Keratinocyte (primary cell): ENCODE measurements around the gene FPR3.

Experiments used
- EZH2 ChIP-seq: IDR thresholded peaks from one replicate; pipeline ENCODE4 v1.6.1; 2012; ENCODE audit warnings: inconsistent platforms, mild to moderate bottlenecking, low read length, moderate library complexity
- TF ChIP-seq, protein P1 (sequence below), 3 experiments: IDR thresholded peaks in 1 of 3; conservative IDR thresholded peaks in 1 of 3; optimal IDR thresholded peaks in 1 of 3; 2 replicates in 2 of 3; 3 replicates in 1 of 3; pipeline versions ENCODE3 to v1.5.1; 2011; ENCODE audit warnings: low read length in 3 of 3, mild to moderate bottlenecking in 3 of 3, moderate library complexity in 2 of 3, control low read depth in 1 of 3, inconsistent platforms in 1 of 3; ENCODE audit not compliant: insufficient read depth in 2 of 3; ENCODE audit errors: extremely low read depth in 1 of 3

DNA sequence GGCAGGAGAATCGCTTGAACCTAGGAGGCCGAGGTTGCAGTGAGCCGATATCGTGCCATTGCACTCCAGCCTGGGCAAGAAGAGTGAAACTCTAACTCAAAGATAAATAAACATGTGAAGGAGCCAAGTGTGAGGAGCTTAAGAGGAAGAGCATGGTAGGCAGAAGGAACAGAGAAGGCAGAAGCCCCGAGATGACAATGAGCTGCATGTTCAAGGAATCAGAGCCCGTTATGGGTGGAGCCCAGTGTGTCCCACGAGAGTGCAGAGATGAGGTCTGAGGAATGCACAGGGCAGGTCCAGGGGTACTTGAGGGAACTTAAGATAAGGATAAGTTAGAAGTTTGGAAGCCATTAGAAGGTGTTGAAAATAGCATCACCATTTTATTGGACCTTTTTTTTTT is 33.3 kb upstream of the FPR3 start:
- TF ChIP-seq, protein P1, sequence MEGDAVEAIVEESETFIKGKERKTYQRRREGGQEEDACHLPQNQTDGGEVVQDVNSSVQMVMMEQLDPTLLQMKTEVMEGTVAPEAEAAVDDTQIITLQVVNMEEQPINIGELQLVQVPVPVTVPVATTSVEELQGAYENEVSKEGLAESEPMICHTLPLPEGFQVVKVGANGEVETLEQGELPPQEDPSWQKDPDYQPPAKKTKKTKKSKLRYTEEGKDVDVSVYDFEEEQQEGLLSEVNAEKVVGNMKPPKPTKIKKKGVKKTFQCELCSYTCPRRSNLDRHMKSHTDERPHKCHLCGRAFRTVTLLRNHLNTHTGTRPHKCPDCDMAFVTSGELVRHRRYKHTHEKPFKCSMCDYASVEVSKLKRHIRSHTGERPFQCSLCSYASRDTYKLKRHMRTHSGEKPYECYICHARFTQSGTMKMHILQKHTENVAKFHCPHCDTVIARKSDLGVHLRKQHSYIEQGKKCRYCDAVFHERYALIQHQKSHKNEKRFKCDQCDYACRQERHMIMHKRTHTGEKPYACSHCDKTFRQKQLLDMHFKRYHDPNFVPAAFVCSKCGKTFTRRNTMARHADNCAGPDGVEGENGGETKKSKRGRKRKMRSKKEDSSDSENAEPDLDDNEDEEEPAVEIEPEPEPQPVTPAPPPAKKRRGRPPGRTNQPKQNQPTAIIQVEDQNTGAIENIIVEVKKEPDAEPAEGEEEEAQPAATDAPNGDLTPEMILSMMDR (optimal IDR thresholded peaks at IDR 0.05 in 1 of 3, IDR thresholded peaks at IDR 0.05 in 1 of 3, conservative IDR thresholded peaks at IDR 0.05 in 1 of 3; ENCODE audit: extremely low read depth in 1 of 3, insufficient read depth in 2 of 3, low read length in 3 of 3) = no peak
- TF ChIP-seq EZH2 = no peak
